ENCODE results near the gene TMPRSS2. TPM values are rescaled to one million over a fixed set of nuclear protein-coding genes. Genes with fewer than 3 reads are reported as not detected.

Gene TMPRSS2
- total and polyA plus RNA-seq, 9 of the 15 experiments (the other 6 are each of a cell fraction or from before 2014, with no cell fraction given), result 0.20 TPM; not detected in 8

GRCh38 chr21:41488080-41488479 lies 19.9 kb downstream of the TMPRSS2 start:
- no TSS peak for BruUV-seq (replicated peaks)
- DNase-seq (ENCODE audit: extremely low read depth in 1 of 4, low spot score in 3 of 4) (no peak), ATAC-seq (no peak), FAIRE-seq (no peak)
- intact Hi-C loops (cut with micrococcal nuclease) (no loop called here), in situ Hi-C loops (cut with MboI) (no loop called here)
- Histone ChIP-seq H3K4me2 (ENCODE audit: insufficient read depth, low read length) (no peak overlapping the region), H3K4me1 (replicated peaks in 1 of 2; ENCODE audit: control insufficient read depth in 2 of 2, insufficient read depth in 2 of 2, low read length in 2 of 2) (no peaks in the 10 kb centered on the region), H3K27ac (ENCODE audit: extremely low read depth, low read depth, low read length) (no peak overlapping the region), H4K20me1 (replicated peaks; ENCODE audit: control insufficient read depth, insufficient read depth, low read length) (no peaks in the 10 kb centered on the region), H3K27me3 (ENCODE audit: control insufficient read depth in 2 of 2, insufficient read depth in 2 of 2, low read length in 2 of 2) (peaks cover 13 to 15% of the 10 kb centered on the region in 2 experiments; a peak in 4 of 5 replicates), H3K9me1 (ENCODE audit: control insufficient read depth, insufficient read depth, low read length) (no peaks in the 10 kb centered on the region), H3K4me3 (no peak overlapping the region), H3K36me3 (ENCODE audit: control insufficient read depth, insufficient read depth, low read length) (no peaks in the 10 kb centered on the region), H3K9me3 (replicated peaks; ENCODE audit: control insufficient read depth, insufficient read depth, low read depth, low read length) (no peaks in the 10 kb centered on the region), H3K79me2 (ENCODE audit: control insufficient read depth, insufficient read depth, low read length) (no peaks in the 10 kb centered on the region), H3K9ac (ENCODE audit: insufficient read depth in 1 of 2, low read depth in 2 of 2, low read length in 2 of 2) (no peak overlapping the region), H2AFZ (ENCODE audit: low read depth, low read length) (no peak overlapping the region)
- ChIA-PET CTCF (ENCODE audit: low intra/inter-chr PET ratio) (no interaction called here), POLR2A (no interaction called here)
- TF ChIP-seq CREM (IDR thresholded peaks at IDR 0.05; ENCODE audit: low read depth) (no peak), ZNF589 (CRISPR knock-in tag; IDR thresholded peaks at IDR 0.05; ENCODE audit: low read depth) (no peak), ZNF511 (CRISPR knock-in tag; IDR thresholded peaks at IDR 0.05) (no peak), CHD2 (IDR thresholded peaks at IDR 0.05; ENCODE audit: low read depth, low read length) (no peak), ZBTB33 (CRISPR knock-in tag; IDR thresholded peaks at IDR 0.05) (no peak), U2AF2 (optimal IDR thresholded peaks at IDR 0.05; ENCODE audit: low read depth, low read length) (no peak), EWSR1 (IDR thresholded peaks at IDR 0.05; ENCODE audit: borderline replicate concordance, low read depth, partially characterized antibody) (no peak), TGIF2 (CRISPR knock-in tag; IDR thresholded peaks at IDR 0.05) (no peak), FOSL1 (tag; conservative IDR thresholded peaks at IDR 0.05) (no peak), FOXM1 (IDR thresholded peaks at IDR 0.05; ENCODE audit: low read depth) (no peak), FOXM1 (CRISPR knock-in tag; IDR thresholded peaks at IDR 0.05; ENCODE audit: low read depth) (no peak), ETV5 (CRISPR knock-in tag; IDR thresholded peaks at IDR 0.05; ENCODE audit: low read depth) (no peak), E2F8 (IDR thresholded peaks at IDR 0.05; ENCODE audit: low read depth, partially characterized antibody) (no peak), RFX5 (IDR thresholded peaks at IDR 0.05; ENCODE audit: low read depth, low read length) (no peak), TBP (optimal IDR thresholded peaks at IDR 0.05; ENCODE audit: low read depth, low read length) (no peak), NFE2 (IDR thresholded peaks at IDR 0.05; ENCODE audit: low read depth) (no peak), NEUROD1 (IDR thresholded peaks at IDR 0.05; ENCODE audit: borderline replicate concordance, low read depth, low read length, partially characterized antibody) (no peak), BCL6 (CRISPR knock-in tag; IDR thresholded peaks at IDR 0.05) (no peak)
- WGBS (ENCODE audit: insufficient coverage, low coverage, missing lambda C conversion rate), result 0% methylated on average over 14 of the region's 14 CpGs
